ENCODE data around the gene CFAP77.

Gene CFAP77

DNA sequence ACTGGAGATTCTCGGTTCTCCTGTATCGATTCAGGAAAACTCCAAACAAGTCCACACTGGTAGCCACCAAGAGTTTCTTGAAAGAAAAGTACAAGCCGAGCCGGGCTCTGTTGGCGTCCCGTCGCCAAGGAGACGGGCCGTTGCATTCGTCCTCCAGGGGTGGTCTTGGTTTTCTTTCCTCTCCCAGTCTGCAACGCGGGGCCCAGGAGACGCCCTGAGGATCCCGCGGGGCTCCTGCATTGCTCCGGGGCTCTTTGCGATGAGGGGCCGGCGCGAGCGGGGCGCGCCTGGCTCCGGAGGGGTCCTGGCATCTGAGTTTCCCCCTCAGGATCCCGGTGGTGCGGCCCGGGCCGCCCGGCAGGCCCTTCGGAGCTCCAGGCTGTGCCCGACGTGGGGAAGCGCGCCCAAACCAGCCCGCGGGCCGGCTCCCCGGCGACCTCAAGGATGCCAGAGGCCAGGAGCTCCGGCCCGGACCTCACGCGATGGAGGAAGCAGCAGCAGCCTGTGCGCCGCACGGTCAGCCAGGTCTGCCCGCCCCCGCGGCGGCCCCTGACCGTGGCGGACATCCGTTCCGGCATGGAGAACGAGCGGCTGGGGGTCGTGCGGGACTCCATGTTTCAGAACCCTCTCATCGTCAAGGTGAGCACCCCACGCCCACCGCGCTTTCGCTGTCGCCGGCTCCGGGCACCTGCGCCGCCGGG lies at the start of gene CFAP77:
CFAP77 (plus strand) TSS at position 384 of the 701 bp plus-strand sequence; CDS start at position 445, 61 bp downstream.
- DNase-seq (ENCODE audit: extremely low spot score) = peak; percentile 74
- POLR2A ChIA-PET = no interaction called here
- CTCF ChIA-PET = no interaction called here
- TF ChIP-seq FOXK2 (IDR thresholded peaks at IDR 0.05) (no peak), SP1 (IDR thresholded peaks at IDR 0.05) (no peak), FOXM1 (IDR thresholded peaks at IDR 0.05; ENCODE audit: borderline replicate concordance) (no peak), BHLHE40 (IDR thresholded peaks at IDR 0.05; ENCODE audit: borderline replicate concordance) (peak; percentile 88)

DNA sequence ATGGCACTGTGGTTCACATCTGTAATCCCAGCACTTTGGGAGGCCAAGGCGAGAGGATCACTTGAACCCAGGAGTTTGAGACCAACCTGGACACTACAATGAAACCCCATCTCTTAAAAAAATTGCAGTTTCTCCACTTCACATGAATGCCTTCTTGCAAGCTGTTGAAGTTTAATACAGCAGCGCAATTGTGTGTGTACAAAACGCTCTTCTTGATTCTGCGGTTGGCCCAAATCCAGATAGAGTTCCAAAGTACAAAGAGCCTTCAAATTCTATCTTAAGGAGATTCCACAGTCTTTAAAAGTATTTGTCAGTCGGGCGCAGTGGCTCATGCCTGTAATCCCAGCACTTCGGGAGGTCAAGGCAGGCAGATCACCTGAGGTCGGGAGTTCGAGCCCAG lies 45.9 kb upstream of the CFAP77 start:
- POLR2A ChIA-PET = no interaction called here

DNA sequence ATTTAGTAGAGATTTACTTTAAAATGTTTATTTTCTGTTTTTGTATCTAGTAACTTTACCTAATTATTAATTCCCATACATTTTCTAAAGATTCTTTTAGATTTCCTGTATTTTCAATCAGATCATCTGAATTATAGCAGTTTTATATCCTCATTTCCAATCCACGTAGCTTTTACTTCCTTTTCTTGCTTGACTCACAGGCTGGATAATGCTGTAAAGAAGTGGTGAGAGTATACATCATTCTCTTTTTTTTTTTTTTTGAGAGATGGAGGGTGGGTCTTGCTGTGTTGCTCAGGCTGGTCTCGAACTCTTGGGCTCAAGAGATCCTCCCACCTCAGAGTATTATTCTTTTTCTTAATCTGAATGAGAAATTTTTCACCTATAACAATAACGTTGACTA lies 44.0 kb upstream of the CFAP77 start:
- CTCF ChIA-PET = no interaction called here
- DNase-seq (ENCODE audit: extremely low spot score) = no peak
- no peak for TF ChIP-seq ELF4 (IDR thresholded peaks at IDR 0.05)
- POLR2A ChIA-PET = interaction anchor here (0.8 kb wide), 1 partner anchor 11 kb away, joined by 3 read pairs; the partner anchor contains the start of gene SETX

More for the DNA sequence above, 45.9 kb upstream of the CFAP77 start:
- no peak for TF ChIP-seq FOXK2 (IDR thresholded peaks at IDR 0.05)
- TF ChIP-seq BHLHE40 (IDR thresholded peaks at IDR 0.05; ENCODE audit: borderline replicate concordance) = no peak
- TF ChIP-seq SP1 (IDR thresholded peaks at IDR 0.05) = no peak
- TF ChIP-seq CTBP1 (IDR thresholded peaks at IDR 0.05; ENCODE audit: borderline replicate concordance) = no peak
- no peak for TF ChIP-seq NFRKB (IDR thresholded peaks at IDR 0.05)
- no peak for TF ChIP-seq FOXM1 (IDR thresholded peaks at IDR 0.05; ENCODE audit: borderline replicate concordance)
- no peak for TF ChIP-seq HDGF (IDR thresholded peaks at IDR 0.05; ENCODE audit: borderline replicate concordance)
- no peak for TF ChIP-seq FOXA1 (IDR thresholded peaks at IDR 0.05)
- no peak for TF ChIP-seq ZNF384 (IDR thresholded peaks at IDR 0.05)
- TF ChIP-seq SUZ12 (IDR thresholded peaks at IDR 0.05) = no peak
- TF ChIP-seq L3MBTL2 (conservative IDR thresholded peaks at IDR 0.05) = no peak
- TF ChIP-seq, protein P1, sequence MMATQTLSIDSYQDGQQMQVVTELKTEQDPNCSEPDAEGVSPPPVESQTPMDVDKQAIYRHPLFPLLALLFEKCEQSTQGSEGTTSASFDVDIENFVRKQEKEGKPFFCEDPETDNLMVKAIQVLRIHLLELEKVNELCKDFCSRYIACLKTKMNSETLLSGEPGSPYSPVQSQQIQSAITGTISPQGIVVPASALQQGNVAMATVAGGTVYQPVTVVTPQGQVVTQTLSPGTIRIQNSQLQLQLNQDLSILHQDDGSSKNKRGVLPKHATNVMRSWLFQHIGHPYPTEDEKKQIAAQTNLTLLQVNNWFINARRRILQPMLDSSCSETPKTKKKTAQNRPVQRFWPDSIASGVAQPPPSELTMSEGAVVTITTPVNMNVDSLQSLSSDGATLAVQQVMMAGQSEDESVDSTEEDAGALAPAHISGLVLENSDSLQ (IDR thresholded peaks at IDR 0.05) = no peak
- TF ChIP-seq LEF1 (IDR thresholded peaks at IDR 0.05; ENCODE audit: borderline replicate concordance) = no peak
- no peak for TF ChIP-seq ELF4 (IDR thresholded peaks at IDR 0.05)
- no peak for TF ChIP-seq TARDBP (IDR thresholded peaks at IDR 0.05)
- TF ChIP-seq ARNT (IDR thresholded peaks at IDR 0.05) = no peak
- CTCF ChIA-PET = no interaction called here
- no peak for DNase-seq (ENCODE audit: extremely low spot score)

DNA sequence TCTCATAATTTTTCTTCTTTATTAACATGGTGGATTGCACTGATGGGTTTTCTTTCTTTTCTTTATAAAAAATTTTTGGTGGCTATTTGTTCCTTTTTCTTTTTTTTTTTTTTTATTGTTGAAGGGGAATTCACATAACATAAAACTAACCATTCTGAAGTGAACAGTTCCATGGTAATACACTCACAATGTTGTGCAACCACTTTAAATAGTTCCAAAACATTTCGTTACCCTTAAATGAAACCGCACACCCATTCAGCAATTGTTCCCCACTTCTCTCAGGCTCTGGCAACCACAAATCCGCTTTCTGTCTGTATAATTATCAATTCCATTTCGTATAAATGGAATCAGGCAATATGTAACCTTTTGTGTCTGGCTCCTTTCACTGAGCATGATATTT lies 43.5 kb upstream of the CFAP77 start:
- no peak for TF ChIP-seq ELF4 (IDR thresholded peaks at IDR 0.05)
- no peak for TF ChIP-seq ZNF384 (IDR thresholded peaks at IDR 0.05)
- TF ChIP-seq, protein P1 (IDR thresholded peaks at IDR 0.05) = no peak
- no peak for TF ChIP-seq TARDBP (IDR thresholded peaks at IDR 0.05)
- TF ChIP-seq FOXM1 (IDR thresholded peaks at IDR 0.05; ENCODE audit: borderline replicate concordance) = no peak
- no peak for TF ChIP-seq L3MBTL2 (conservative IDR thresholded peaks at IDR 0.05)
- no peak for TF ChIP-seq FOXA1 (IDR thresholded peaks at IDR 0.05)
- TF ChIP-seq SUZ12 (IDR thresholded peaks at IDR 0.05) = no peak
- no peak for TF ChIP-seq ARNT (IDR thresholded peaks at IDR 0.05)
- TF ChIP-seq HDGF (IDR thresholded peaks at IDR 0.05; ENCODE audit: borderline replicate concordance) = no peak
- TF ChIP-seq CTBP1 (IDR thresholded peaks at IDR 0.05; ENCODE audit: borderline replicate concordance) = no peak
- TF ChIP-seq BHLHE40 (IDR thresholded peaks at IDR 0.05; ENCODE audit: borderline replicate concordance) = no peak
- no peak for TF ChIP-seq NFRKB (IDR thresholded peaks at IDR 0.05)
- ChIA-PET CTCF (no interaction called here), POLR2A (interaction anchor here (1.0 kb wide), 1 partner anchor 11 kb away, joined by 4 read pairs; the partner anchor contains the start of gene SETX)
- DNase-seq (ENCODE audit: extremely low spot score) = no peak

DNA sequence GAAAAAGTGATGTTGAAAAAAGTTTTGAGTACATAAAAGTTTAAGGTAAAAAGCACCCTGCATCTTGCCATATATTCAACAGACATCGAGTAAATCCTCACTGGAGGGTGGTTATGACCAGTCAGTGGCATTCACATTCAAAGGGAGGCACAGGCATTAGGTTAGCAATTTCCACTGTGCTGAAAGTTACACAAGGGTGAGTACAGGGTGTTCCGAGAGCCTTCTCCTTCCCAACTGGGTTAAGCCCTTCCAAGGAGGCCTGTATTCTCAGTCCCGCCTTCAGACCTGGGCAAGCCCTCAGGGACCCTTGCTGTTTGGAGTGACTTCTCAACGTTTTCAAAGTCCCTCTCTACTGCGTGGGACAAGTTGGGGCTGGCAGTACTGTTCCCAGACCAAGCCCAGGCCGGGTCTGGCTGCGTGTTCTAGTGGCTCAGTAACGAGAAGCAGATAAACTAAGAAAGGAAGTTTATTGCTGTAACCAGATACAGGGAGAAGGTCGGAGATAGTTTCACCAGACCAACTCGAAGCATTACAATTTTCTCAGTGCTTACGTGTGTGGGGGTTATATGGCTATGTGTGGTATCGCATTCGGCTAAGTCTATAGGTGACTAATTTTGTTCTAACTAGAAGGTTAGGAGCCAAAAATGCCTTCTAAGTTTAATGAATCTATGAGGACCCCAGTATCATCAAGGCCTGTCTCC lies 42.2 kb upstream of the CFAP77 start:
- ChIA-PET POLR2A (interaction anchor here (1.1 to 1.2 kb wide), 2 partner anchors 13 to 14 kb away, joined by 3 to 7 read pairs; partner anchors contain the start of gene SETX), CTCF (no interaction called here)
- TF ChIP-seq ELF4 (IDR thresholded peaks at IDR 0.05) = no peak
- no peak for TF ChIP-seq ARNT (IDR thresholded peaks at IDR 0.05)
- TF ChIP-seq, protein P1 (IDR thresholded peaks at IDR 0.05) = no peak
- TF ChIP-seq BHLHE40 (IDR thresholded peaks at IDR 0.05; ENCODE audit: borderline replicate concordance) = no peak
- TF ChIP-seq FOXA1 (IDR thresholded peaks at IDR 0.05) = no peak
- TF ChIP-seq CTBP1 (IDR thresholded peaks at IDR 0.05; ENCODE audit: borderline replicate concordance) = no peak
- no peak for TF ChIP-seq SP1 (IDR thresholded peaks at IDR 0.05)
- no peak for TF ChIP-seq ZNF384 (IDR thresholded peaks at IDR 0.05)
- peak; percentile 37 for DNase-seq (ENCODE audit: extremely low spot score)

DNA sequence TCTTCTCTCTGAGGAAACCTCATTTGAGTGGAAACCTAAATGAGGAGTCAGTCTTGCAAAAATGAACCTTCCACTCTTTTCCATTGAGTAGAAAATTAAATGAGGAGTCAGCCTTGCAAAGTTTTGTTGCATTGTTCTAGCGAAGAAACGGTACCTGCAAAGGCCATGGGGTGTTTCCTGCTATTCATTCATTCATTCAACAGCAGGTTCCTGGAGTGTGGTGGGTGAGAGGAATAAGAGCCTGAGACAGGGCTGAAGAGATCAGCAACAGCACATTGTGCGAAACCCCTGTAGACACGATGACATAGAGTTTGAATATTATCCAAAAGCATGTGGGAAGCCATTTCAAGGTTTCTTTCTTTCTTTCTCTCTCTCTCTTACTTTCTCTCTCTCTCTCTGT lies 40.6 kb upstream of the CFAP77 start:
- ChIA-PET POLR2A (no interaction called here), CTCF (no interaction called here)
- TF ChIP-seq NFRKB (IDR thresholded peaks at IDR 0.05) (no peak), LEF1 (IDR thresholded peaks at IDR 0.05; ENCODE audit: borderline replicate concordance) (no peak), ARNT (IDR thresholded peaks at IDR 0.05) (no peak), SP1 (IDR thresholded peaks at IDR 0.05) (no peak), BHLHE40 (IDR thresholded peaks at IDR 0.05; ENCODE audit: borderline replicate concordance) (no peak), FOXK2 (IDR thresholded peaks at IDR 0.05) (no peak)
- DNase-seq (ENCODE audit: extremely low spot score) = no peak

Measured in HEK293T (cell line).